GM21526 (cell line): ENCODE results near the gene GPC6.
"Not testable (repeated sequence)": the region's sequence is repeated elsewhere in the genome, so short reads cannot be mapped to it uniquely, and the experiment has no call there.

Source experiments
- ATAC-seq: cut with Tn5 transposase; IDR thresholded peaks from one replicate; pipeline ENCODE4 v1.9.1; 2021; ENCODE audit warnings: moderate library complexity; ENCODE audit not compliant: unreplicated experiment, low FRiP score

The GPC6 gene

GRCh38 chr13:93309886-93310523, 83.4 kb downstream of the GPC6 start:
- no peak for ATAC-seq

- no peak for ATAC-seq
Observed at GRCh38 chr13:93316841-93317240, 90.2 kb downstream of the GPC6 start.

GRCh38 chr13:93318534-93319254, 92.1 kb downstream of the GPC6 start:
- ATAC-seq: no peak

- no peak for ATAC-seq
Observed at GRCh38 chr13:93320942-93321341, 94.3 kb downstream of the GPC6 start.

GRCh38 chr13:93323880-93324279, 97.3 kb downstream of the GPC6 start:
- ATAC-seq: not testable (repeated sequence)

GRCh38 chr13:93325303-93326233, 99.0 kb downstream of the GPC6 start:
- ATAC-seq: no peak

- no peak for ATAC-seq
Observed at GRCh38 chr13:93326234-93326811, 99.7 kb downstream of the GPC6 start.

- ATAC-seq: no peak
Observed at GRCh38 chr13:93328943-93329342, 102.3 kb downstream of the GPC6 start.

GRCh38 chr13:93336728-93337127, 110.1 kb downstream of the GPC6 start:
- ATAC-seq: no peak

GRCh38 chr13:93338030-93338429, 111.4 kb downstream of the GPC6 start:
- ATAC-seq: no peak

- no peak for ATAC-seq
Observed at GRCh38 chr13:93338906-93339305, 112.3 kb downstream of the GPC6 start.

GRCh38 chr13:93339550-93339949, 112.9 kb downstream of the GPC6 start:
- no peak for ATAC-seq

GRCh38 chr13:93341517-93341916, 114.9 kb downstream of the GPC6 start:
- no peak for ATAC-seq

- no peak for ATAC-seq
Observed at GRCh38 chr13:93343097-93343496, 116.5 kb downstream of the GPC6 start.

- no peak for ATAC-seq
Observed at GRCh38 chr13:93344048-93344705, 117.6 kb downstream of the GPC6 start.

GRCh38 chr13:93345024-93345423, 118.4 kb downstream of the GPC6 start:
- no peak for ATAC-seq

GRCh38 chr13:93345770-93346169, 119.2 kb downstream of the GPC6 start:
- no peak for ATAC-seq

- ATAC-seq: no peak
Observed at GRCh38 chr13:93352616-93353015, 126.0 kb downstream of the GPC6 start.

- no peak for ATAC-seq
Observed at GRCh38 chr13:93355094-93355493, 128.5 kb downstream of the GPC6 start.

- no peak for ATAC-seq
Observed at GRCh38 chr13:93356469-93356868, 129.9 kb downstream of the GPC6 start.
